ENCODE measurements around the gene EIF5A. TPM values are rescaled to one million over a fixed set of nuclear protein-coding genes. Genes with fewer than 3 reads are reported as not detected.
"Not testable (repeated sequence)": the region's sequence is repeated elsewhere in the genome, so short reads cannot be mapped to it uniquely, and the experiment has no call there.

The EIF5A gene
- total and polyA plus RNA-seq, 9 of the 15 experiments (the other 6 are each of a cell fraction or from before 2014, with no cell fraction given), result 22.9 to 1,163 (median 772) TPM

GRCh38 chr17:7332600-7333069 is 25.2 kb downstream of the EIF5A start:
- BruUV-seq (replicated peaks); H4K20me1 ChIP-seq (replicated peaks; ENCODE audit: control insufficient read depth, insufficient read depth, low read length); H3K27me3 ChIP-seq (ENCODE audit: control insufficient read depth in 2 of 2, insufficient read depth in 2 of 2, low read length in 2 of 2); ATAC-seq; H3K9me1 ChIP-seq (ENCODE audit: control insufficient read depth, insufficient read depth, low read length); H3K9me3 ChIP-seq (replicated peaks; ENCODE audit: control insufficient read depth, insufficient read depth, low read depth, low read length); intact Hi-C loops (cut with micrococcal nuclease); H3K27ac ChIP-seq (ENCODE audit: extremely low read depth, low read depth, low read length); H3K4me3 ChIP-seq; H3K36me3 ChIP-seq (ENCODE audit: control insufficient read depth, insufficient read depth, low read length); CTCF ChIA-PET (ENCODE audit: low intra/inter-chr PET ratio); TF ChIP-seq ATF1 (CRISPR knock-in tag; IDR thresholded peaks at IDR 0.05): not testable (repeated sequence)
- H3K79me2 ChIP-seq (ENCODE audit: control insufficient read depth, insufficient read depth, low read length), result peaks cover 13% of the 10 kb centered on the region
- peaks cover 15 to 46% of the 10 kb centered on the region in 2 experiments for H3K4me1 ChIP-seq (replicated peaks in 1 of 2; ENCODE audit: control insufficient read depth in 2 of 2, insufficient read depth in 2 of 2, low read length in 2 of 2)
- POLR2A ChIA-PET, result interaction anchor here (0.7 to 1.1 kb wide), 3 partner anchors 12 to 145 kb away, joined by 3 to 4 read pairs (median 3); partner anchors contain the start of gene GPS2
- FAIRE-seq (peak; percentile 72), DNase-seq (ENCODE audit: extremely low read depth in 1 of 4, low spot score in 3 of 4) (peak in 1 of 4 experiments; percentile 52)
- 2% methylated on average over 14 of the region's 14 CpGs for WGBS (ENCODE audit: insufficient coverage, low coverage, missing lambda C conversion rate)
- H3K9ac ChIP-seq (ENCODE audit: insufficient read depth in 1 of 2, low read depth in 2 of 2, low read length in 2 of 2), result peak overlapping the region in 1 of 2 experiments; percentile 61; a peak in 1 of 4 replicates
- in situ Hi-C loops (cut with MboI), result loop anchor here (10.0 kb wide), 1 partner anchor 288 kb away; the partner anchor contains the start of gene SLC16A11
- H2AFZ ChIP-seq (ENCODE audit: low read depth, low read length), result peak overlapping the region; percentile 71
- peak overlapping the region; percentile 66 for H3K4me2 ChIP-seq (ENCODE audit: insufficient read depth, low read length)
- TF ChIP-seq LEF1 (IDR thresholded peaks at IDR 0.05) (peak; percentile 97), L3MBTL2 (IDR thresholded peaks at IDR 0.05) (peak; percentile 57; the same call in 1 of the 2 replicates), MAFF (IDR thresholded peaks at IDR 0.05; ENCODE audit: low read length) (peak; percentile 14; the same call in 1 of the 2 replicates), PKNOX1 (IDR thresholded peaks at IDR 0.05) (peak; percentile 96), MECOM (CRISPR knock-in tag; IDR thresholded peaks at IDR 0.05) (peak; percentile 79; the same call in 1 of the 2 replicates), ZNF316 (IDR thresholded peaks at IDR 0.05) (peak; percentile 94), DACH1 (IDR thresholded peaks at IDR 0.05; ENCODE audit: partially characterized antibody) (peak; percentile 15), USF1 (CRISPR knock-in tag; IDR thresholded peaks at IDR 0.05) (peak; percentile 84), ATF1 (tag; IDR thresholded peaks at IDR 0.05) (peak; percentile 30; the same call in 1 of the 2 replicates), MAFG (tag; conservative IDR thresholded peaks at IDR 0.05) (peak; percentile 83), RAD51 (IDR thresholded peaks at IDR 0.05; ENCODE audit: borderline replicate concordance, low read depth) (peak; percentile 99), MEIS2 (IDR thresholded peaks at IDR 0.05; ENCODE audit: partially characterized antibody) (peak; percentile 80), CBFA2T2 (conservative IDR thresholded peaks at IDR 0.05) (peak; percentile 90)
